Caco-2 (cell line): Measurements from ENCODE around the gene HBP1. TPM values are rescaled to one million over a fixed set of nuclear protein-coding genes. Genes with fewer than 3 reads are reported as not detected.

Experiments
- BruUV-seq: library from RNA; stranded (reverse); fragments of 400-500 nt; replicated peaks from 2 replicates; lab custom pipeline; 2021; lab: Mats Ljungman, UMichigan
- CTCF ChIA-PET: fragments of 300-600 bp; sonication (Branson Sonifier 250); formaldehyde crosslinking; loops from one replicate; lab custom pipeline; 2022; ENCODE audit warnings: antibody characterized with exemption; lab: Charles Lee
- POLR2A ChIA-PET: fragments of 300-600 bp; sonication (Branson Sonifier 250); formaldehyde crosslinking; loops from one replicate; lab custom pipeline; 2022; ENCODE audit warnings: antibody characterized with exemption; lab: Charles Lee
- DNase-seq, 2 experiments: peaks; one replicate each; pipeline versions ENCODE4 v3.0.0 to v3.0.0-alpha.2; 2020 to 2022
- H3K27me3 ChIP-seq: replicated peaks from 2 replicates; pipeline ENCODE4 v1.6.0; 2011; ENCODE audit warnings: low read length; ENCODE audit not compliant: control insufficient read depth, insufficient read depth
- H3K36me3 ChIP-seq: 2 replicates; pipeline ENCODE4 v1.5.1; 2011; ENCODE audit warnings: low read length; ENCODE audit not compliant: control insufficient read depth, insufficient read depth
- H3K4me1 ChIP-seq: fragments of 250-450 bp; sonication (Bioruptor Pico); 2 replicates; pipeline ENCODE4 v1.5.1; 2020; ENCODE audit warnings: mild to moderate bottlenecking
- H3K4me3 ChIP-seq: 2 replicates; pipeline ENCODE4 v1.5.1; 2011; ENCODE audit warnings: low read depth, mild to moderate bottlenecking, control low read depth, low read length
- H3K9me3 ChIP-seq: fragments of 250-450 bp; sonication (Bioruptor Pico); 2 replicates; pipeline ENCODE4 v1.5.1; 2020; ENCODE audit warnings: mild to moderate bottlenecking, moderate library complexity
- H3K27ac Mint-ChIP-seq: one replicate; pipeline ENCODE4 v1.8.0; 2022; ENCODE audit warnings: mixed read lengths; ENCODE audit not compliant: unreplicated experiment
- H3K27me3 Mint-ChIP-seq: one replicate; pipeline ENCODE4 v1.8.0; 2022; ENCODE audit warnings: mixed read lengths; ENCODE audit not compliant: insufficient read depth, unreplicated experiment
- H3K36me3 Mint-ChIP-seq: one replicate; pipeline ENCODE4 v1.8.0; 2022; ENCODE audit warnings: mild to moderate bottlenecking, mixed read lengths; ENCODE audit not compliant: insufficient read depth, unreplicated experiment
- H3K4me1 Mint-ChIP-seq: one replicate; pipeline ENCODE4 v1.8.0; 2022; ENCODE audit warnings: low read depth, mixed read lengths; ENCODE audit not compliant: unreplicated experiment
- H3K4me3 Mint-ChIP-seq: one replicate; pipeline ENCODE4 v1.8.0; 2022; ENCODE audit warnings: mild to moderate bottlenecking, moderate library complexity, mixed read lengths; ENCODE audit not compliant: unreplicated experiment
- H3K9me3 Mint-ChIP-seq: one replicate; pipeline ENCODE4 v1.8.0; 2022; ENCODE audit warnings: mixed read lengths; ENCODE audit not compliant: unreplicated experiment
- CTCF ChIP-seq, 2 experiments: fragments of 200-600 bp in 1 of 2; IDR thresholded peaks; 1 replicate in 1 of 2; 2 replicates in 1 of 2; pipeline versions ENCODE4 v1.5.1 to v1.8.0; 2011 to 2022; ENCODE audit warnings: antibody characterized with exemption in 1 of 2, control low read depth in 1 of 2, inconsistent platforms in 1 of 2, low read depth in 1 of 2, low read length in 1 of 2, mild to moderate bottlenecking in 1 of 2, moderate library complexity in 1 of 2; ENCODE audit not compliant: insufficient read depth in 1 of 2, severe bottlenecking in 1 of 2, unreplicated experiment in 1 of 2
- intact Hi-C: fragments of 100-400 bp; cut with micrococcal nuclease; formaldehyde crosslinking; loops from one replicate; pipeline ENCODE4 v1.10.0; 2022; ENCODE audit not compliant: unreplicated experiment
- total RNA-seq: library from RNA; stranded (reverse); gene quantifications from 2 replicates; pipeline ENCODE4 v1.2.3, GENCODE V29; 2022

The HBP1 gene
- total RNA-seq, 1 experiment from 2014 or later: 24.2 TPM

GRCh38 chr7:107122486-107122911 lies 46.3 kb upstream of the HBP1 start:
- CTCF ChIA-PET: interaction anchor here (0.7 kb wide), 1 partner anchor 8 kb away, joined by 3 read pairs; no protein-coding TSS in a partner anchor
- no peaks in the 10 kb centered on the region for H3K36me3 Mint-ChIP-seq
- H3K27ac Mint-ChIP-seq: no peak overlapping the region

DNA sequence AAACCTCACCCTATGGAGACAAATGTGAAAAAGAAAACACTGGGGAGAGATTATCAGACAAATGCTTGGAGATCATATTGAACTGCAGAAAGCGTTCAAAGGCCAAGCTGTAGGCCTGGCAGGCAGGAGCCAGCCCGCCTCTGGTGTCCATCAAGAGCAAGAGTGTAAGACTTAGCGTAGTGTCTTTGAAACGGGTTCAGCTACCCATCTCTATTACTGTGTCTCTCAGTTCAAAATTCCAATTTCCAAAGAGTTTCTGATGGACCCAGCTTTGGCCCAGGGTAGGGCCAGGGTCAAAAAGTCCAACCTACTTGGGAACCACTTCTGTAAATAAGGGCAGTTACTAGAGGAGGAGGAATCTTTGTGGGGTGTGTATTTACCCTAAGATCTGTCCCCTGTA lies 45.4 kb upstream of the HBP1 start:
- H3K4me1 ChIP-seq: no peaks in the 10 kb centered on the region
- no peaks in the 10 kb centered on the region for H3K4me1 Mint-ChIP-seq
- no peak overlapping the region for H3K4me3 ChIP-seq
- intact Hi-C loops: no loop called here
- DNase-seq: no peak
- no peaks in the 10 kb centered on the region for H3K36me3 ChIP-seq
- no peaks in the 10 kb centered on the region; the same call in 1 of the 2 replicates for H3K27me3 ChIP-seq
- BruUV-seq: no TSS peak
- H3K9me3 Mint-ChIP-seq: no peaks in the 10 kb centered on the region
- no peak for TF ChIP-seq CTCF (IDR thresholded peaks at IDR 0.05; ENCODE audit: insufficient read depth in 1 of 2, low read depth in 1 of 2, low read length in 1 of 2, severe bottlenecking in 1 of 2, unreplicated experiment in 1 of 2)
- H3K9me3 ChIP-seq: no peaks in the 10 kb centered on the region
- H3K36me3 Mint-ChIP-seq: no peaks in the 10 kb centered on the region
- ChIA-PET CTCF (no interaction called here), POLR2A (no interaction called here)
- peaks cover 16% of the 10 kb centered on the region for H3K27me3 Mint-ChIP-seq
- H3K27ac Mint-ChIP-seq: no peak overlapping the region
- H3K4me3 Mint-ChIP-seq: no peak overlapping the region

More at GRCh38 chr7:107122486-107122911, 46.3 kb upstream of the HBP1 start:
- H3K27me3 Mint-ChIP-seq: peaks cover 19% of the 10 kb centered on the region
- BruUV-seq: no TSS peak
- no peak for DNase-seq
- H3K9me3 Mint-ChIP-seq: no peaks in the 10 kb centered on the region
- Histone ChIP-seq H3K36me3 (no peaks in the 10 kb centered on the region), H3K4me1 (no peaks in the 10 kb centered on the region), H3K27me3 (no peaks in the 10 kb centered on the region; the same call in 1 of the 2 replicates), H3K9me3 (no peaks in the 10 kb centered on the region), H3K4me3 (no peak overlapping the region)
- no peaks in the 10 kb centered on the region for H3K4me1 Mint-ChIP-seq
- POLR2A ChIA-PET: no interaction called here
- H3K4me3 Mint-ChIP-seq: no peak overlapping the region
- TF ChIP-seq CTCF (IDR thresholded peaks at IDR 0.05; ENCODE audit: insufficient read depth in 1 of 2, low read depth in 1 of 2, low read length in 1 of 2, severe bottlenecking in 1 of 2, unreplicated experiment in 1 of 2): no peak
- intact Hi-C loops: no loop called here

DNA sequence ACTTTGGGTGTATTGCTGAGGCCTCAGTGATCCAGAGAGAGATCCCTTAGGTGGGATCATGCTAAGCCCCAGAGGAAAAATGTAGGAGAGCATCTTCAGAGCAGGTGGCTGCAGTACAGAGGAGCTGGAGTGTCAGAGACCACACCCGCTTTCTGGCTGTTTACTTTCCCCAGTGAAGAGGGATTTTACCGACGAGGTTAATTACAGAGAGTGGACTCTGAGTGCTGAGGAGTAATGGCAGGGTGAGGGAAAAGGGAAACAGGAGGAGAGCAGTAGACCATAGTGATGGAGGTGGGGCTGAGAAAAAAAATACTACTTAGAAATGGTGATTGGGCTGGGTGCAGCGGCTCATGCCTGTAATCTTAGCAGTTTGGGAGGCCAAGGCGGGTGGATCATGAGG lies 43.3 kb upstream of the HBP1 start:
- BruUV-seq: no TSS peak
- Mint-ChIP-seq H3K4me3 (no peak overlapping the region), H3K4me1 (no peaks in the 10 kb centered on the region), H3K9me3 (no peaks in the 10 kb centered on the region), H3K36me3 (no peaks in the 10 kb centered on the region), H3K27me3 (peaks cover 16% of the 10 kb centered on the region), H3K27ac (no peak overlapping the region)
- no peaks in the 10 kb centered on the region for H3K27me3 ChIP-seq
- ChIA-PET CTCF (no interaction called here), POLR2A (no interaction called here)
- H3K36me3 ChIP-seq: no peaks in the 10 kb centered on the region
- H3K4me3 ChIP-seq: no peak overlapping the region
- H3K9me3 ChIP-seq: no peaks in the 10 kb centered on the region
- DNase-seq: no peak
- no peaks in the 10 kb centered on the region for H3K4me1 ChIP-seq
- intact Hi-C loops: no loop called here
- TF ChIP-seq CTCF (IDR thresholded peaks at IDR 0.05; ENCODE audit: insufficient read depth in 1 of 2, low read depth in 1 of 2, low read length in 1 of 2, severe bottlenecking in 1 of 2, unreplicated experiment in 1 of 2): no peak
